Neural progenitor cell (in vitro differentiated cells): ENCODE data around the gene SCAPER. TPM values are rescaled to one million over a fixed set of nuclear protein-coding genes. Genes with fewer than 3 reads are reported as not detected.
"Not testable (repeated sequence)": the region's sequence is repeated elsewhere in the genome, so short reads cannot be mapped to it uniquely, and the experiment has no call there.

ENCODE experiments used
- DNase-seq: peaks from one replicate; pipeline ENCODE4 v3.0.0-alpha.2; 2016; ENCODE audit warnings: low spot score
- H2AFZ ChIP-seq: fragments of 200-600 bp; sonication (generic); replicated peaks from 2 replicates; pipeline ENCODE4 v1.6.1; 2016; ENCODE audit warnings: antibody characterized with exemption
- H3F3A ChIP-seq: fragments of 200-600 bp; sonication (generic); 2 replicates; pipeline ENCODE4 v1.6.1; 2016; ENCODE audit warnings: antibody characterized with exemption, low read depth
- H3K27ac ChIP-seq: fragments of 200-600 bp; sonication (generic); 2 replicates; pipeline ENCODE4 v1.5.1; 2016; ENCODE audit warnings: mild to moderate bottlenecking
- H3K27me3 ChIP-seq: fragments of 200-600 bp; sonication (generic); 2 replicates; pipeline ENCODE4 v1.6.1; 2016; ENCODE audit warnings: mild to moderate bottlenecking, moderate library complexity
- H3K36me3 ChIP-seq: fragments of 200-600 bp; sonication (generic); 2 replicates; pipeline ENCODE4 v1.5.1; 2016
- H3K4me1 ChIP-seq: fragments of 200-600 bp; sonication (generic); 2 replicates; pipeline ENCODE4 v1.6.1; 2016; ENCODE audit warnings: mixed run types
- H3K4me2 ChIP-seq: fragments of 200-600 bp; sonication (generic); 2 replicates; pipeline ENCODE4 v1.6.1; 2016
- H3K4me3 ChIP-seq: fragments of 200-600 bp; sonication (generic); 2 replicates; pipeline ENCODE4 v1.5.1; 2016
- H3K79me2 ChIP-seq: fragments of 200-600 bp; sonication (generic); 2 replicates; pipeline ENCODE4 v1.6.1; 2016; ENCODE audit warnings: low read depth
- H3K9ac ChIP-seq: fragments of 200-600 bp; sonication (generic); 2 replicates; pipeline ENCODE4 v1.6.1; 2016
- H3K9me3 ChIP-seq: fragments of 200-600 bp; sonication (generic); 2 replicates; pipeline ENCODE4 v1.5.1; 2016; ENCODE audit warnings: low read depth
- H4K20me1 ChIP-seq: fragments of 200-600 bp; sonication (generic); 2 replicates; pipeline ENCODE4 v1.6.1; 2016; ENCODE audit warnings: low read depth
- H3K27ac Mint-ChIP-seq: 3 replicates; pipeline ENCODE4 v1.8.0; 2021; ENCODE audit warnings: mixed read lengths
- H3K27me3 Mint-ChIP-seq: 2 replicates; pipeline ENCODE4 v1.8.0; 2022; ENCODE audit warnings: low read depth, mild to moderate bottlenecking, inconsistent platforms, moderate library complexity, mixed read lengths; ENCODE audit not compliant: insufficient read depth
- H3K36me3 Mint-ChIP-seq: 3 replicates; pipeline ENCODE4 v1.8.0; 2021; ENCODE audit warnings: mixed read lengths
- H3K4me1 Mint-ChIP-seq: 3 replicates; pipeline ENCODE4 v1.8.0; 2021; ENCODE audit warnings: mixed read lengths
- H3K4me3 Mint-ChIP-seq: 3 replicates; pipeline ENCODE4 v1.8.0; 2021; ENCODE audit warnings: mild to moderate bottlenecking, moderate library complexity, mixed read lengths
- H3K9me3 Mint-ChIP-seq: 3 replicates; pipeline ENCODE4 v1.8.0; 2020; ENCODE audit warnings: mixed read lengths
- EZH2 ChIP-seq: fragments of 200-600 bp; sonication (generic); IDR thresholded peaks from 2 replicates; pipeline ENCODE4 v1.6.1; 2017; ENCODE audit warnings: antibody characterized with exemption, mild to moderate bottlenecking, moderate library complexity
- EZH2phosphoT487 ChIP-seq: fragments of 200-600 bp; sonication (generic); IDR thresholded peaks from 2 replicates; pipeline ENCODE4 v1.6.1; 2017; ENCODE audit warnings: antibody characterized with exemption
- total RNA-seq: library from RNA; depleted of rRNA; stranded (reverse); fragments of >200 nt; gene quantifications from 2 replicates; pipeline ENCODE4 v1.2.3, GENCODE V29; 2015; ENCODE audit warnings: low replicate concordance
- TF ChIP-seq, protein P1 (sequence below): fragments of 200-600 bp; sonication (generic); IDR thresholded peaks from 2 replicates; pipeline ENCODE4 v1.5.1; 2017; ENCODE audit warnings: antibody characterized with exemption, mild to moderate bottlenecking

Gene SCAPER
- total RNA-seq, 1 donor from 2014 or later = 20.4 TPM

- Mint-ChIP-seq H3K36me3 (no peaks in the 10 kb centered on the region), H3K27ac (no peak overlapping the region), H3K4me1 (no peaks in the 10 kb centered on the region), H3K4me3 (no peak overlapping the region), H3K9me3 (no peaks in the 10 kb centered on the region), H3K27me3 (no peaks in the 10 kb centered on the region)
- no peaks in the 10 kb centered on the region for H3K9me3 ChIP-seq
- H3K27me3 ChIP-seq = no peaks in the 10 kb centered on the region
- H4K20me1 ChIP-seq = no peaks in the 10 kb centered on the region
- no peaks in the 10 kb centered on the region for H3K36me3 ChIP-seq
- peaks cover 7% of the 10 kb centered on the region for H3K4me1 ChIP-seq
- no peak overlapping the region for H3K4me2 ChIP-seq
- no peak overlapping the region for H3K27ac ChIP-seq
- peaks cover 6% of the 10 kb centered on the region for H3F3A ChIP-seq
- no peak overlapping the region for H3K4me3 ChIP-seq
- TF ChIP-seq EZH2 (no peak), EZH2phosphoT487 (no peak)
- TF ChIP-seq, protein P1, sequence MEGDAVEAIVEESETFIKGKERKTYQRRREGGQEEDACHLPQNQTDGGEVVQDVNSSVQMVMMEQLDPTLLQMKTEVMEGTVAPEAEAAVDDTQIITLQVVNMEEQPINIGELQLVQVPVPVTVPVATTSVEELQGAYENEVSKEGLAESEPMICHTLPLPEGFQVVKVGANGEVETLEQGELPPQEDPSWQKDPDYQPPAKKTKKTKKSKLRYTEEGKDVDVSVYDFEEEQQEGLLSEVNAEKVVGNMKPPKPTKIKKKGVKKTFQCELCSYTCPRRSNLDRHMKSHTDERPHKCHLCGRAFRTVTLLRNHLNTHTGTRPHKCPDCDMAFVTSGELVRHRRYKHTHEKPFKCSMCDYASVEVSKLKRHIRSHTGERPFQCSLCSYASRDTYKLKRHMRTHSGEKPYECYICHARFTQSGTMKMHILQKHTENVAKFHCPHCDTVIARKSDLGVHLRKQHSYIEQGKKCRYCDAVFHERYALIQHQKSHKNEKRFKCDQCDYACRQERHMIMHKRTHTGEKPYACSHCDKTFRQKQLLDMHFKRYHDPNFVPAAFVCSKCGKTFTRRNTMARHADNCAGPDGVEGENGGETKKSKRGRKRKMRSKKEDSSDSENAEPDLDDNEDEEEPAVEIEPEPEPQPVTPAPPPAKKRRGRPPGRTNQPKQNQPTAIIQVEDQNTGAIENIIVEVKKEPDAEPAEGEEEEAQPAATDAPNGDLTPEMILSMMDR = no peak
- H3K9ac ChIP-seq = no peak overlapping the region
- no peak for DNase-seq
- H2AFZ ChIP-seq = no peak overlapping the region
- H3K79me2 ChIP-seq = no peaks in the 10 kb centered on the region
Measured at GRCh38 chr15:76503804-76504203, 401.3 kb downstream of the SCAPER start.

DNA sequence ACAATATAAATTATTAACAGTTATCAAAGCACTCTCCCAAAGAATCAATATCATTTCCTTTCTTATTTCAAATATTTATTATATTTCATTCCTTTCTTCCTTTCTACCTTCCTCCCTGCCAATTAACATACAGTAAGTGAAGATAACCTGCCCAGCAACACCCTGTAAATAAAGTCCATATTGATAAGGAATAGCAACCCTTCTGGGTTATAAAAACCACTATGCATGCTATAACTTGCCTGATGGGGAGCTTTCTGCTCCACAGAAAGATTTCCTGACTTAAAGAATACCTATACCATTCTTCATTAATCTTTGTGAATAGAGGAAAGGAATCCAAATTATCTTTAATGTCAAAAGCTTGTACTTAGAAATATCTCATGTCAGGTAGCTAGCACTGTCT, 402.0 kb downstream of the SCAPER start:
- H3K9ac ChIP-seq = no peak overlapping the region
- Mint-ChIP-seq H3K9me3 (no peaks in the 10 kb centered on the region), H3K36me3 (no peaks in the 10 kb centered on the region), H3K4me3 (no peak overlapping the region), H3K27ac (no peak overlapping the region), H3K4me1 (no peaks in the 10 kb centered on the region), H3K27me3 (no peaks in the 10 kb centered on the region)
- H3K4me3 ChIP-seq = no peak overlapping the region
- peaks cover 6% of the 10 kb centered on the region for H3F3A ChIP-seq
- H3K36me3 ChIP-seq = no peaks in the 10 kb centered on the region
- no peaks in the 10 kb centered on the region for H3K27me3 ChIP-seq
- DNase-seq = no peak
- no peak overlapping the region for H2AFZ ChIP-seq
- H4K20me1 ChIP-seq = no peaks in the 10 kb centered on the region
- no peaks in the 10 kb centered on the region for H3K9me3 ChIP-seq
- H3K27ac ChIP-seq = no peak overlapping the region
- H3K4me1 ChIP-seq = peaks cover 7% of the 10 kb centered on the region
- H3K79me2 ChIP-seq = no peaks in the 10 kb centered on the region
- no peak for TF ChIP-seq EZH2phosphoT487
- TF ChIP-seq EZH2 = no peak
- TF ChIP-seq, protein P1 = no peak
- H3K4me2 ChIP-seq = no peak overlapping the region

- no peaks in the 10 kb centered on the region for H3K36me3 Mint-ChIP-seq
- H3F3A ChIP-seq = peaks cover 6% of the 10 kb centered on the region
- H3K4me3 Mint-ChIP-seq = no peak overlapping the region
- H3K9me3 ChIP-seq = no peaks in the 10 kb centered on the region
- no peaks in the 10 kb centered on the region for H3K36me3 ChIP-seq
- TF ChIP-seq EZH2 (no peak), EZH2phosphoT487 (no peak)
- TF ChIP-seq, protein P1 = no peak
- peaks cover 7% of the 10 kb centered on the region for H3K4me1 ChIP-seq
- DNase-seq = no peak
- no peak overlapping the region for H3K27ac Mint-ChIP-seq
- H3K27ac ChIP-seq = no peak overlapping the region
- H3K27me3 Mint-ChIP-seq = no peaks in the 10 kb centered on the region
- no peaks in the 10 kb centered on the region for H3K27me3 ChIP-seq
- no peak overlapping the region for H3K4me3 ChIP-seq
- H3K9me3 Mint-ChIP-seq = no peaks in the 10 kb centered on the region
- no peak overlapping the region for H3K4me2 ChIP-seq
- H4K20me1 ChIP-seq = no peaks in the 10 kb centered on the region
- no peak overlapping the region for H2AFZ ChIP-seq
- H3K4me1 Mint-ChIP-seq = no peaks in the 10 kb centered on the region
- no peaks in the 10 kb centered on the region for H3K79me2 ChIP-seq
- no peak overlapping the region for H3K9ac ChIP-seq
Measured at GRCh38 chr15:76502678-76503077, 402.5 kb downstream of the SCAPER start.

DNA sequence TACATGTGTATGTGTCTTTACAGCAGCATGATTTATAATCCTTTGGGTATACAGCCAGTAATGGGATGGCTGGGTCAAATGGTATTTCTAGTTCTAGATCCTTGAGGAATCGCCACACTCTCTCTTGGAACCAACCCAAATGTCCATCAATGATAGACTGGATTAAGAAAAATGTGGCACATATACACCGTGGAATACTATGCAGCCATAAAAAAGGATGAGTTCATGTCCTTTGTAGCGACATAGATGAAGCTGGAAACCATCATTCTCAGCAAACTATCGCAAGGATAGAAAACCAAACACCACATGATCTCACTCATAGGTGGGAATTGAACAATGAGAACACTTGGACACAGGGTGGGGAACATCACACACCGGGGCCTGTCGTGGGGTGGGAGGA, 403.0 kb downstream of the SCAPER start:
- H3F3A ChIP-seq, H3K4me3 Mint-ChIP-seq, H3K4me1 ChIP-seq, H3K27ac Mint-ChIP-seq, H3K36me3 ChIP-seq, H2AFZ ChIP-seq, H3K27me3 Mint-ChIP-seq, H4K20me1 ChIP-seq, H3K79me2 ChIP-seq, DNase-seq, H3K4me2 ChIP-seq, H3K9me3 Mint-ChIP-seq, H3K4me3 ChIP-seq, H3K36me3 Mint-ChIP-seq, H3K27me3 ChIP-seq, H3K9ac ChIP-seq, H3K4me1 Mint-ChIP-seq, H3K27ac ChIP-seq, H3K9me3 ChIP-seq: not testable (repeated sequence)
